Esophagus muscularis mucosa (tissue), 4 donors: ENCODE measurements around the gene AKT1. TPM values are rescaled to one million over a fixed set of nuclear protein-coding genes. Genes with fewer than 3 reads are reported as not detected.

ENCODE experiments used
- DNase-seq: peaks from one replicate; pipeline ENCODE4 v3.0.0-alpha.2; 2017; ENCODE audit errors: extremely low spot score
- H3K27ac ChIP-seq, 4 donors: fragments of 200-600 bp; sonication (generic); replicated peaks in 1 of 4; 1 replicate in 3 of 4; 2 replicates in 1 of 4; pipeline ENCODE4 v1.5.1; 2016 to 2019; ENCODE audit warnings: mild to moderate bottlenecking in 1 of 4
- H3K27me3 ChIP-seq, 4 donors: fragments of 200-600 bp; sonication (generic); one replicate each; pipeline versions ENCODE4 v1.5.1 to v1.6.0; 2016 to 2019
- H3K36me3 ChIP-seq, 4 donors: fragments of 200-600 bp; sonication (generic); one replicate each; pipeline ENCODE4 v1.5.1; 2016 to 2019
- H3K4me1 ChIP-seq, 4 donors: fragments of 200-600 bp; sonication (generic); one replicate each; pipeline ENCODE4 v1.5.1; 2016 to 2019
- H3K4me3 ChIP-seq, 4 donors: fragments of 200-600 bp; sonication (generic); 1 replicate in 2 of 4; 2 replicates in 2 of 4; pipeline ENCODE4 v1.5.1; 2016 to 2019; ENCODE audit warnings: mild to moderate bottlenecking in 4 of 4, moderate library complexity in 1 of 4
- H3K9me3 ChIP-seq, 4 donors: fragments of 200-600 bp; sonication (generic); 1 replicate in 3 of 4; 2 replicates in 1 of 4; pipeline ENCODE4 v1.5.1; 2016 to 2019
- EP300 ChIP-seq: sonication (generic); formaldehyde crosslinking; IDR thresholded peaks from one replicate; pipeline ENCODE4 v1.6.1; 2017; ENCODE audit warnings: antibody characterized with exemption
- POLR2A ChIP-seq: fragments of 450-650 bp; IDR thresholded peaks from one replicate; pipeline ENCODE4 v1.6.1; 2017; ENCODE audit warnings: antibody characterized with exemption, moderate library complexity, mild to moderate bottlenecking, low read depth
- POLR2AphosphoS5 ChIP-seq, 2 donors: sonication (generic); formaldehyde crosslinking; IDR thresholded peaks; one replicate each; pipeline ENCODE4 v1.6.1; 2017; ENCODE audit warnings: antibody characterized with exemption in 2 of 2
- WGBS: methylation state at CpG from one replicate; pipeline ENCODE4 v1.1.5; 2018; 5-methylcytosine and 5-hydroxymethylcytosine counted together
- intact Hi-C: fragments of 100-400 bp; cut with DNase I; formaldehyde crosslinking; loops from one replicate; pipeline ENCODE4 v1.15.1; 2023
- total RNA-seq, 4 donors: library from RNA; depleted of rRNA; stranded (reverse); fragments of >200 nt; gene quantifications; one replicate each; pipeline versions ENCODE4 v1.1.0 to v1.2.1, GENCODE V29; 2016
- TF ChIP-seq, protein P1 (sequence below), 3 experiments: fragments of 200-600 bp in 2 of 3; fragments of 450-650 bp in 1 of 3; sonication (generic) in 2 of 3; IDR thresholded peaks; one replicate each; pipeline ENCODE4 v1.5.1; 2017 to 2019; ENCODE audit warnings: antibody characterized with exemption in 3 of 3, mild to moderate bottlenecking in 2 of 3, moderate library complexity in 1 of 3

The AKT1 gene
- total RNA-seq, 4 donors from 2014 or later = 162 to 267 (median 187) TPM

DNA sequence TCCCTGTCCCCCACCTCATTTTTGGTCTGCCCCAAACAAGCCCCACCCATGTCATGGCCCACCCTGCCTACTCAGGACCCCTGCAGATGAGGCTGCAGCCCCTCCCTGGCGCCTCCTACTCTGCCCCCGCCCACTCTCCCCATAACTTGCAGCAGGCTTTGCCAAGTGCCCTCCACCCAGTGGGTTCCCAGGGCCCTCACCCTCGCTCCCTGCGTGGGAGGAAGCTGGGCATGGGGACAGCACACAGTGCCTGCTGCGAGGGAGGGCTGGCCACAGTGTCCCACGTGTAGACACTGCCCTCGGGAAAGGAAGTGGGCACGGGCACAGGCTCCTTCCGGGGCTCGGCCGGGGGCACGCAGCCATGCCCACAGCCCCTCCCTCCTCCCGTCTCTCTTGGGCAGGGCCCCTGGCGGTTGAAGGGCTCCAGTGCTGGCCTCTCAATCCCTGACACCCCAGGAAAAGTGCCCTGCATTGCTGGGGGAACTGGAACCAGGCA is 9.4 kb downstream of the AKT1 start:
- Histone ChIP-seq H3K27ac (no peak overlapping the region), H3K9me3 (no peaks in the 10 kb centered on the region), H3K4me3 (no peak overlapping the region), H3K36me3 (peaks cover 3 to 80% (median 59%) of the 10 kb centered on the region in 4 donors), H3K4me1 (peaks cover 12 to 99% (median 89%) of the 10 kb centered on the region in 4 donors), H3K27me3 (no peaks in the 10 kb centered on the region)
- DNase-seq = no peak
- TF ChIP-seq, protein P1, sequence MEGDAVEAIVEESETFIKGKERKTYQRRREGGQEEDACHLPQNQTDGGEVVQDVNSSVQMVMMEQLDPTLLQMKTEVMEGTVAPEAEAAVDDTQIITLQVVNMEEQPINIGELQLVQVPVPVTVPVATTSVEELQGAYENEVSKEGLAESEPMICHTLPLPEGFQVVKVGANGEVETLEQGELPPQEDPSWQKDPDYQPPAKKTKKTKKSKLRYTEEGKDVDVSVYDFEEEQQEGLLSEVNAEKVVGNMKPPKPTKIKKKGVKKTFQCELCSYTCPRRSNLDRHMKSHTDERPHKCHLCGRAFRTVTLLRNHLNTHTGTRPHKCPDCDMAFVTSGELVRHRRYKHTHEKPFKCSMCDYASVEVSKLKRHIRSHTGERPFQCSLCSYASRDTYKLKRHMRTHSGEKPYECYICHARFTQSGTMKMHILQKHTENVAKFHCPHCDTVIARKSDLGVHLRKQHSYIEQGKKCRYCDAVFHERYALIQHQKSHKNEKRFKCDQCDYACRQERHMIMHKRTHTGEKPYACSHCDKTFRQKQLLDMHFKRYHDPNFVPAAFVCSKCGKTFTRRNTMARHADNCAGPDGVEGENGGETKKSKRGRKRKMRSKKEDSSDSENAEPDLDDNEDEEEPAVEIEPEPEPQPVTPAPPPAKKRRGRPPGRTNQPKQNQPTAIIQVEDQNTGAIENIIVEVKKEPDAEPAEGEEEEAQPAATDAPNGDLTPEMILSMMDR (IDR thresholded peaks at IDR 0.05) = no peak
- TF ChIP-seq POLR2A = no peak
- no peak for TF ChIP-seq POLR2AphosphoS5 (IDR thresholded peaks at IDR 0.05)
- WGBS = 63% methylated on average over 11 of the region's 14 CpGs
- intact Hi-C loops = no loop called here

DNA sequence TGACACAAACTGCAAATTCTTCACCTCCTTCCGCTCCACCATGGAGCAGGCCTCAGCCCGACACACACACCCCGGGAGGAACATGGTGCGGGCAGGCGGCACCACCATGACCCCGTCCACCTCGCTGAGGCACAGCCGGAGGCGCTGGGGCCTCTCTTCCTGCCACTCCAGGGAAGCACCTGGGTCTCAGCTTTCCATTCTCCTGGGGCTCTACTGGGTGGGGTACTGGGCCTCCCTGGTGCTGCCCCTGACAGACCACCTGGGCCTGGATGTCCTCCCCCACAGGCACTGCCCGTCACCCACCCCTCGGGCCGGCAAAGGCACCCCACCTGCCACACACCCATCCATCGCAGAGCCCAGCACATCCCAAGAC is 9.9 kb downstream of the AKT1 start:
- TF ChIP-seq POLR2AphosphoS5 (IDR thresholded peaks at IDR 0.05) (no peak), EP300 (no peak), POLR2A (no peak)
- TF ChIP-seq, protein P1 (IDR thresholded peaks at IDR 0.05) = no peak
- no peak overlapping the region for H3K4me3 ChIP-seq
- no peak overlapping the region for H3K27ac ChIP-seq
- H3K4me1 ChIP-seq = peaks cover 12 to 99% (median 88%) of the 10 kb centered on the region in 4 donors
- no peaks in the 10 kb centered on the region for H3K27me3 ChIP-seq
- intact Hi-C loops = no loop called here
- DNase-seq = no peak
- WGBS = 81% methylated on average over 10 of the region's 13 CpGs
- peaks cover 0 to 80% (median 58%) of the 10 kb centered on the region in 4 donors for H3K36me3 ChIP-seq
- H3K9me3 ChIP-seq = no peaks in the 10 kb centered on the region

DNA sequence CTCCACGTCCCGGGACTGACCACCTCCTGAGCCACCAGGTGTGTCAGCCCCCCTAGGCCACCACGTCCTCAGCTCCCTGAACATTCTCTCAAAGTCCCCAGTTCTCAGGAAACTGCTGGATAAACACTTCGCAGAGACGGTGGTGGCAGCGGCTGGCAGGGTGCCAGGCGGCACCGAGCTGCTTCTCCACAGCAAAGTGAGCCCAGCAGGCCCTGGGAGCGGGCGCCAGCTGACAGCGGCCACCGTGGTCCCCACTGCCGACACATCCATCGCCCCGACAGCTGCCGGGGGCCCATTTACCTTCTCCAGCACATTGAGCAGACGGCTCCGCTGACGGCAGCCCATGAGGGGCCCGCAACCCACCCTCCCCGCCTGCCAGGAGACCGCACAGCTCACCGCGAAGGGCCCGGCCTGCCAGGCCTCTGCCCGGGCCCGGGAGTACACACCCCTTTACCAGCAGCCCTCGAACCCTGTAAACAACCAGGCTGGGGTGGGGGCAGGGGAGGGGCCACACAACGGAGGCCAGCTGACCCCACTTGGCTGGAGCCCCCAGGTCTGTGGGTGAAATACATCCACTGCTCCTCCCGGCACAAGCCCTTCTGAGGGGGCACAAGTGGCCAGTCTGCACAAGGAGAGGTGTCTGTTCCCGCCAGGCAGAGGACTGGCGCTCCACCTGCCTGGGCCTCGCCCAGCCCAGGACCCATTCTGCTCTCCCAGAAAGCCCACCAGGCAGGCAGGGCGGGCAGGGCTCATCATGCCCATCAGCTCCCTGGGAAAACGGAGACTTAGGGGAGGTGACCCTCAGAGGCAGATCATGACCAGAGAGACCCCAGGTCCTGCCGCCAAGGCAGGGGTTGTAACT is 10.5 kb downstream of the AKT1 start:
- DNase-seq = no peak
- Histone ChIP-seq H3K4me3 (no peak overlapping the region), H3K9me3 (no peaks in the 10 kb centered on the region), H3K27me3 (no peaks in the 10 kb centered on the region), H3K27ac (peak overlapping the region in 3 of 4 donors; percentile 4 to 52 (median 37)), H3K4me1 (peaks cover 12 to 99% (median 87%) of the 10 kb centered on the region in 4 donors), H3K36me3 (peaks cover 0 to 80% (median 58%) of the 10 kb centered on the region in 4 donors)
- TF ChIP-seq POLR2AphosphoS5 (IDR thresholded peaks at IDR 0.05) = no peak
- no peak for TF ChIP-seq POLR2A
- TF ChIP-seq EP300 = no peak
- TF ChIP-seq, protein P1 (IDR thresholded peaks at IDR 0.05) = no peak
- WGBS = 76% methylated on average over 6 of the region's 36 CpGs
- intact Hi-C loops = no loop called here

DNA sequence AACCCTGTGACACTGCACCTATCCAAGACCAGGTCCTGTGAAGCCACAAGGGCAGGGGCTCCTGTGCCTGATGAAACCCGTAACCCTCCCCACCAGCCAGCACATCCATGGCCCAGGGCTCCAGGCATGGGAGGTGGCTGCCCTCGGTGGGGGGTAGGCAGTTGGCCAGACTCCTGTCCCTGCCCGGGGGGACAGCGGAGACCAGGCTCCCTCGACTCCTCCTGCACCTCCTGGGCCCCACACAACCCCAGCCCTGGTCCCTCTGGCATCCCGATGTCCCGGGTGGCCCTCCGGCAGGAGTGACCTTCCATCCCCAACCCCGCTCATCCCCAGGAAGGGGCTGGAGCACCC is 11.4 kb downstream of the AKT1 start:
- 100% methylated on average over 1 of the region's 9 CpGs for WGBS
- no peaks in the 10 kb centered on the region for H3K27me3 ChIP-seq
- H3K27ac ChIP-seq = peak overlapping the region in 3 of 4 donors; percentile 6 to 52 (median 37)
- no peak for DNase-seq
- peaks cover 12 to 91% (median 80%) of the 10 kb centered on the region in 4 donors for H3K4me1 ChIP-seq
- no peaks in the 10 kb centered on the region for H3K9me3 ChIP-seq
- peaks cover 0 to 80% (median 58%) of the 10 kb centered on the region in 4 donors for H3K36me3 ChIP-seq
- H3K4me3 ChIP-seq = no peak overlapping the region
- TF ChIP-seq POLR2AphosphoS5 (IDR thresholded peaks at IDR 0.05) = no peak
- no peak for TF ChIP-seq POLR2A
- TF ChIP-seq, protein P1 (IDR thresholded peaks at IDR 0.05) = no peak
- TF ChIP-seq EP300 = no peak
- intact Hi-C loops = no loop called here
